ENCODE measurements around the gene PRM1. TPM values are rescaled to one million over a fixed set of nuclear protein-coding genes. Genes with fewer than 3 reads are reported as not detected.

Gene PRM1
- total and polyA plus RNA-seq, 2 of the 8 experiments (the other 6 are each of a cell fraction or from before 2014, with no cell fraction given): 0.54 to 0.82 TPM

- TF ChIP-seq MAX (IDR thresholded peaks at IDR 0.05) (peak; percentile 74), EGR1 (IDR thresholded peaks at IDR 0.05; ENCODE audit: borderline replicate concordance, low read depth, low read length) (no peak), RAD21 (IDR thresholded peaks at IDR 0.05 in 1 of 2, conservative IDR thresholded peaks at IDR 0.05 in 1 of 2; ENCODE audit: low read depth in 2 of 2, low read length in 2 of 2) (peak; percentile 77 to 82), YY1 (IDR thresholded peaks at IDR 0.05; ENCODE audit: low read depth, low read length) (peak; percentile 7; the same call in 1 of the 2 replicates), KDM4A (IDR thresholded peaks at IDR 0.05; ENCODE audit: low read depth, low read length, severe bottlenecking) (peak; percentile 5), SAP30 (IDR thresholded peaks at IDR 0.05; ENCODE audit: insufficient read depth, insufficient replicate concordance, low read length) (peak; percentile 56), EZH2 (IDR thresholded peaks at IDR 0.05; ENCODE audit: low read depth, low read length, severe bottlenecking) (no peak), CHD2 (IDR thresholded peaks at IDR 0.05; ENCODE audit: low read length) (0 out of 2 replicates have a peak, but pooled peaks have one; percentile 24), BACH1 (IDR thresholded peaks at IDR 0.05; ENCODE audit: low read length) (no peak), GABPA (IDR thresholded peaks at IDR 0.05; ENCODE audit: borderline replicate concordance, insufficient read depth, low read length) (peak; percentile 71; the same call in 1 of the 2 replicates), RXRA (IDR thresholded peaks at IDR 0.05; ENCODE audit: insufficient read depth, low read depth, low read length) (no peak)
Measured at GRCh38 chr16:11257131-11257938, 23.8 kb downstream of the PRM1 start (continued).

Data from H1 (cell line).